ENCODE results near the gene FBXL7. TPM values are rescaled to one million over a fixed set of nuclear protein-coding genes. Genes with fewer than 3 reads are reported as not detected.

Gene FBXL7
- total RNA-seq, 1 donor from 2014 or later = 12.3 TPM

GRCh38 chr5:15691521-15691920, 191.5 kb downstream of the FBXL7 start:
- Histone ChIP-seq H3K27me3 (no peaks in the 10 kb centered on the region), H3K4me3 (no peak overlapping the region), H3K27ac (no peak overlapping the region), H3K4me1 (peaks cover 7% of the 10 kb centered on the region), H3K9me3 (ENCODE audit: low read depth) (no peaks in the 10 kb centered on the region), H3K9ac (no peak overlapping the region), H3K79me2 (ENCODE audit: low read depth) (peaks cover 14% of the 10 kb centered on the region), H3F3A (ENCODE audit: low read depth) (no peaks in the 10 kb centered on the region), H3K4me2 (no peak overlapping the region), H4K20me1 (ENCODE audit: low read depth) (peaks cover 10% of the 10 kb centered on the region), H2AFZ (replicated peaks) (no peak overlapping the region), H3K36me3 (no peaks in the 10 kb centered on the region)
- peaks cover 7% of the 10 kb centered on the region for H3K9me3 Mint-ChIP-seq
- no peak for DNase-seq (ENCODE audit: low spot score)
- TF ChIP-seq EZH2phosphoT487 (IDR thresholded peaks at IDR 0.05) = no peak
- no peak for TF ChIP-seq CTCF (IDR thresholded peaks at IDR 0.05)
- no peak for TF ChIP-seq EZH2 (IDR thresholded peaks at IDR 0.05)
- no peaks in the 10 kb centered on the region for H3K36me3 Mint-ChIP-seq
- H3K27me3 Mint-ChIP-seq (ENCODE audit: insufficient read depth, low read depth) = no peaks in the 10 kb centered on the region
- H3K27ac Mint-ChIP-seq = no peak overlapping the region
- no peak overlapping the region for H3K4me3 Mint-ChIP-seq
- peaks cover 32% of the 10 kb centered on the region for H3K4me1 Mint-ChIP-seq

DNA sequence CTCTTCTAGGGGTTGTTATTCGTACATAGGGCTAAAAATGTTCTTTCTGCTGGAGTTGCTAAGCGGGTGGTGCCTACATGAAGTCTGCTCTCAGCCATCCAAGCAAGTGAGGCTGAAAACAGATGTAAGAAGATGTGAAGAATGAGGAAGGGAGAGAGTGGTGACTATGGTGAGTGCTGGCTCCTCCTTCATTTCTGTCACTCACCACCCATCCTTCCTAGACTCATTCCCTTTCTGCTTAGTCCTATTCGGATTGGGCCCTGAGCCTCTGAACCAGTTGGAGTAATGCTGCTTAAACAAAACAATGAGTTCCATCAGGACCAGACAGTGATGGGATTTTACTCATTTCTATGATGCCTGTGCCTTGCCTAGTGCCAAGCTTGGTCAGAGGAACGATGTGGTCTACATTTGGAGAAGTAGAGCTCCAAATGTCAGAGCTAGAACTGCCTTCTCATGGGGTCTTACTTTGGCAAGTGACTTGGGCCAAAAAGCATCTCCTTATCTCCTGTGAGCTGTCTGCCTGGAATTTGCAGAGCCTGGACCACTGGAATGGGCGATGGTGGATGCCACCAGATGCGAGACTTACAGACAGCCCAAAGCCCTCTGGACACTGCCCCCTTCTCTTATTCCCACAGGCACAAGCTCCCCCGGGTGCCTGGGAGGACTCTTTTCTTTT, 192.9 kb downstream of the FBXL7 start:
- no peaks in the 10 kb centered on the region for H3K9me3 ChIP-seq (ENCODE audit: low read depth)
- no peak overlapping the region for H2AFZ ChIP-seq (replicated peaks)
- Mint-ChIP-seq H3K27me3 (ENCODE audit: insufficient read depth, low read depth) (no peaks in the 10 kb centered on the region), H3K4me1 (peaks cover 32% of the 10 kb centered on the region), H3K36me3 (no peaks in the 10 kb centered on the region), H3K27ac (no peak overlapping the region), H3K4me3 (no peak overlapping the region), H3K9me3 (peaks cover 7% of the 10 kb centered on the region)
- no peaks in the 10 kb centered on the region for H3K36me3 ChIP-seq
- H4K20me1 ChIP-seq (ENCODE audit: low read depth) = peaks cover 10% of the 10 kb centered on the region
- TF ChIP-seq CTCF (IDR thresholded peaks at IDR 0.05) = no peak
- TF ChIP-seq EZH2 (IDR thresholded peaks at IDR 0.05) = no peak
- H3K4me2 ChIP-seq = no peak overlapping the region
- no peaks in the 10 kb centered on the region for H3K4me1 ChIP-seq
- H3K9ac ChIP-seq = no peak overlapping the region
- H3K4me3 ChIP-seq = no peak overlapping the region
- no peaks in the 10 kb centered on the region for H3K27me3 ChIP-seq
- no peaks in the 10 kb centered on the region for H3F3A ChIP-seq (ENCODE audit: low read depth)
- peaks cover 17% of the 10 kb centered on the region for H3K79me2 ChIP-seq (ENCODE audit: low read depth)
- H3K27ac ChIP-seq = no peak overlapping the region
- no peak for DNase-seq (ENCODE audit: low spot score)

GRCh38 chr5:15693382-15693728, 193.4 kb downstream of the FBXL7 start:
- DNase-seq (ENCODE audit: low spot score) = no peak
- peaks cover 17% of the 10 kb centered on the region for H3K79me2 ChIP-seq (ENCODE audit: low read depth)
- no peaks in the 10 kb centered on the region for H3K4me1 ChIP-seq
- Mint-ChIP-seq H3K4me3 (no peak overlapping the region), H3K4me1 (peaks cover 32% of the 10 kb centered on the region), H3K27ac (no peak overlapping the region), H3K9me3 (peaks cover 6% of the 10 kb centered on the region), H3K36me3 (no peaks in the 10 kb centered on the region), H3K27me3 (ENCODE audit: insufficient read depth, low read depth) (no peaks in the 10 kb centered on the region)
- H2AFZ ChIP-seq (replicated peaks) = no peak overlapping the region
- H4K20me1 ChIP-seq (ENCODE audit: low read depth) = peaks cover 10% of the 10 kb centered on the region
- no peak overlapping the region for H3K27ac ChIP-seq
- no peaks in the 10 kb centered on the region for H3K27me3 ChIP-seq
- TF ChIP-seq CTCF (IDR thresholded peaks at IDR 0.05) (no peak), EZH2phosphoT487 (IDR thresholded peaks at IDR 0.05) (no peak), EZH2 (IDR thresholded peaks at IDR 0.05) (no peak)
- H3F3A ChIP-seq (ENCODE audit: low read depth) = no peaks in the 10 kb centered on the region
- H3K4me2 ChIP-seq = no peak overlapping the region
- H3K4me3 ChIP-seq = no peak overlapping the region
- no peaks in the 10 kb centered on the region for H3K36me3 ChIP-seq
- H3K9ac ChIP-seq = no peak overlapping the region
- H3K9me3 ChIP-seq (ENCODE audit: low read depth) = no peaks in the 10 kb centered on the region
